GM12872 (cell line): ENCODE measurements around the gene ZNF768.

ENCODE experiments used
- CTCF ChIP-seq: IDR thresholded peaks from 3 replicates; pipeline ENCODE4 v1.5.1; 2011; ENCODE audit warnings: low read depth, mild to moderate bottlenecking, low read length, moderate library complexity; ENCODE audit not compliant: insufficient read depth

Gene ZNF768

GRCh38 chr16:30541502-30542329, 15.3 kb upstream of the ZNF768 start:
- TF ChIP-seq CTCF: no peak

- TF ChIP-seq CTCF: no peak
Observed at GRCh38 chr16:30539000-30539964, 12.9 kb upstream of the ZNF768 start.

- TF ChIP-seq CTCF: peak; percentile 80
Observed at GRCh38 chr16:30535777-30536190, 9.4 kb upstream of the ZNF768 start.

GRCh38 chr16:30535106-30535776, 8.9 kb upstream of the ZNF768 start:
- TF ChIP-seq CTCF: no peak

- no peak for TF ChIP-seq CTCF
Observed at GRCh38 chr16:30534368-30535105, 8.2 kb upstream of the ZNF768 start, which contains the start of gene ZNF747. TSS of gene ZNF747 (minus strand) at chr16:30534858. CDS start at chr16:30534679, 179 bp downstream.

- TF ChIP-seq CTCF: no peak
Observed at GRCh38 chr16:30533748-30534367, 7.5 kb upstream of the ZNF768 start.
